Hepatocyte (in vitro differentiated cells): ENCODE data around the gene YPEL4. TPM values are rescaled to one million over a fixed set of nuclear protein-coding genes. Genes with fewer than 3 reads are reported as not detected.

Experiments
- DNase-seq: peaks from one replicate; pipeline ENCODE4 v3.0.0-alpha.2; 2016; ENCODE audit warnings: low spot score
- H2AFZ ChIP-seq: fragments of 200-600 bp; sonication (generic); 2 replicates; pipeline ENCODE4 v1.6.0; 2016; ENCODE audit warnings: antibody characterized with exemption, mild to moderate bottlenecking
- H3K27ac ChIP-seq: fragments of 200-600 bp; sonication (generic); 2 replicates; pipeline ENCODE4 v1.5.1; 2016; ENCODE audit warnings: mild to moderate bottlenecking
- H3K27me3 ChIP-seq: fragments of 200-600 bp; sonication (generic); 2 replicates; pipeline ENCODE4 v1.6.1; 2016
- H3K36me3 ChIP-seq: fragments of 200-600 bp; sonication (generic); replicated peaks from 2 replicates; pipeline ENCODE4 v1.5.1; 2016; ENCODE audit warnings: low read depth; ENCODE audit not compliant: insufficient read depth
- H3K4me1 ChIP-seq: fragments of 200-600 bp; sonication (generic); 2 replicates; pipeline ENCODE4 v1.5.1; 2016; ENCODE audit warnings: mild to moderate bottlenecking, moderate library complexity; ENCODE audit not compliant: insufficient read depth
- H3K4me2 ChIP-seq: fragments of 200-600 bp; sonication (generic); 2 replicates; pipeline ENCODE4 v1.6.0; 2016
- H3K4me3 ChIP-seq: fragments of 200-600 bp; sonication (generic); 2 replicates; pipeline ENCODE4 v1.5.1; 2016; ENCODE audit warnings: mild to moderate bottlenecking
- H3K79me2 ChIP-seq: fragments of 200-600 bp; sonication (generic); 2 replicates; pipeline ENCODE4 v1.6.0; 2017; ENCODE audit warnings: mild to moderate bottlenecking
- H3K9me2 ChIP-seq: fragments of 200-600 bp; sonication (generic); replicated peaks from 2 replicates; pipeline ENCODE4 v1.6.0; 2017; ENCODE audit warnings: mild to moderate bottlenecking; ENCODE audit not compliant: insufficient read depth
- H3K9me3 ChIP-seq: fragments of 200-600 bp; sonication (generic); 2 replicates; pipeline ENCODE4 v1.5.1; 2016; ENCODE audit warnings: low read depth, mild to moderate bottlenecking
- H4K20me1 ChIP-seq: fragments of 200-600 bp; sonication (generic); 2 replicates; pipeline ENCODE4 v1.6.0; 2016; ENCODE audit warnings: mild to moderate bottlenecking; ENCODE audit not compliant: insufficient read depth, poor library complexity, severe bottlenecking
- CTCF ChIP-seq: fragments of 200-600 bp; sonication (generic); IDR thresholded peaks from 2 replicates; pipeline ENCODE4 v1.5.1; 2016; ENCODE audit warnings: antibody characterized with exemption, mild to moderate bottlenecking; ENCODE audit not compliant: poor library complexity
- EZH2 ChIP-seq: fragments of 200-600 bp; sonication (generic); IDR thresholded peaks from 2 replicates; pipeline ENCODE4 v1.6.1; 2016; ENCODE audit warnings: antibody characterized with exemption, mild to moderate bottlenecking, borderline replicate concordance
- EZH2phosphoT487 ChIP-seq: fragments of 200-600 bp; sonication (generic); IDR thresholded peaks from one replicate; pipeline ENCODE4 v1.6.1; 2018; ENCODE audit warnings: antibody characterized with exemption, mild to moderate bottlenecking, low read depth, moderate library complexity; ENCODE audit not compliant: unreplicated experiment, severe bottlenecking
- WGBS: methylation state at CpG from one replicate; pipeline ENCODE4 v1.1.6; 2016; ENCODE audit warnings: low lambda C conversion rate; ENCODE audit errors: missing lambda C conversion rate; 5-methylcytosine and 5-hydroxymethylcytosine counted together
- polyA plus RNA-seq: library from polyadenylated mRNA; unstranded; fragments of >200 nt; fragmentation: Nextera tagmentation; extraction: Ambion mirVana; gene quantifications from 2 replicates; pipeline ENCODE4 v1.2.1, GENCODE V29; 2016
- total RNA-seq: library from RNA; depleted of rRNA; stranded (reverse); fragments of >200 nt; gene quantifications from 2 replicates; pipeline ENCODE4 v1.2.3, GENCODE V29; 2014

The YPEL4 gene
- total and polyA plus RNA-seq, 2 experiments from 2014 or later = 0.90 to 3.9 TPM

- no peaks in the 10 kb centered on the region for H3K9me2 ChIP-seq
- H3K27ac ChIP-seq = no peak overlapping the region
- H3K36me3 ChIP-seq = no peaks in the 10 kb centered on the region
- no peaks in the 10 kb centered on the region for H3K27me3 ChIP-seq
- no peaks in the 10 kb centered on the region for H3K4me1 ChIP-seq
- TF ChIP-seq EZH2phosphoT487 (no peak), EZH2 (no peak), CTCF (no peak)
- no peaks in the 10 kb centered on the region for H3K79me2 ChIP-seq
- H4K20me1 ChIP-seq = no peaks in the 10 kb centered on the region
- H3K4me3 ChIP-seq = no peak overlapping the region
- H2AFZ ChIP-seq = no peak overlapping the region
- no peak for DNase-seq
- no peaks in the 10 kb centered on the region for H3K9me3 ChIP-seq
- no peak overlapping the region for H3K4me2 ChIP-seq
These were observed 29.2 kb downstream of the YPEL4 start for GRCh38 chr11:57620467-57620866.

GRCh38 chr11:57619331-57619730 lies 30.4 kb downstream of the YPEL4 start:
- Histone ChIP-seq H3K9me2 (no peaks in the 10 kb centered on the region), H3K9me3 (no peaks in the 10 kb centered on the region), H2AFZ (no peak overlapping the region), H3K36me3 (no peaks in the 10 kb centered on the region), H3K27ac (no peak overlapping the region), H3K79me2 (no peaks in the 10 kb centered on the region), H4K20me1 (no peaks in the 10 kb centered on the region), H3K4me3 (no peak overlapping the region), H3K4me1 (no peaks in the 10 kb centered on the region), H3K4me2 (no peak overlapping the region), H3K27me3 (no peaks in the 10 kb centered on the region)
- DNase-seq = no peak
- TF ChIP-seq EZH2phosphoT487 (no peak), EZH2 (no peak), CTCF (no peak)
- WGBS = 93% methylated on average over 2 of the region's 2 CpGs

GRCh38 chr11:57618438-57618837 lies 31.3 kb downstream of the YPEL4 start:
- no peaks in the 10 kb centered on the region for H3K36me3 ChIP-seq
- no peak overlapping the region for H3K4me2 ChIP-seq
- no peak for TF ChIP-seq CTCF
- TF ChIP-seq EZH2 = no peak
- no peak for TF ChIP-seq EZH2phosphoT487
- H3K79me2 ChIP-seq = no peaks in the 10 kb centered on the region
- H3K4me3 ChIP-seq = no peak overlapping the region
- no peak overlapping the region for H3K27ac ChIP-seq
- WGBS = 88% methylated on average over 2 of the region's 2 CpGs
- no peak overlapping the region for H2AFZ ChIP-seq
- H4K20me1 ChIP-seq = no peaks in the 10 kb centered on the region
- DNase-seq = no peak
- no peaks in the 10 kb centered on the region for H3K4me1 ChIP-seq
- no peaks in the 10 kb centered on the region for H3K9me2 ChIP-seq
- no peaks in the 10 kb centered on the region for H3K9me3 ChIP-seq
- H3K27me3 ChIP-seq = no peaks in the 10 kb centered on the region

GRCh38 chr11:57616595-57616994 lies 33.1 kb downstream of the YPEL4 start:
- Histone ChIP-seq H3K79me2 (no peaks in the 10 kb centered on the region), H3K4me2 (no peak overlapping the region)

More at GRCh38 chr11:57616595-57616994, 33.1 kb downstream of the YPEL4 start:
- Histone ChIP-seq H4K20me1 (no peaks in the 10 kb centered on the region), H3K4me3 (no peak overlapping the region), H2AFZ (no peak overlapping the region), H3K9me3 (no peaks in the 10 kb centered on the region), H3K4me1 (no peaks in the 10 kb centered on the region), H3K27ac (no peak overlapping the region), H3K9me2 (no peaks in the 10 kb centered on the region), H3K27me3 (no peaks in the 10 kb centered on the region), H3K36me3 (no peaks in the 10 kb centered on the region)
- DNase-seq = no peak
- 82% methylated on average over 3 of the region's 3 CpGs for WGBS
- TF ChIP-seq EZH2phosphoT487 (no peak), CTCF (no peak), EZH2 (no peak)
